MM.1S (cell line): ENCODE data around the gene PSME3IP1.

Experiments
- DNase-seq: peaks from one replicate; pipeline ENCODE4 v3.0.0-alpha.2; 2015
- H2AFZ ChIP-seq: fragments of 300-600 bp; sonication (generic); 2 replicates; pipeline ENCODE4 v1.6.0; 2016; ENCODE audit warnings: antibody characterized with exemption, low read length
- H3F3A ChIP-seq: fragments of 300-600 bp; sonication (generic); 2 replicates; pipeline ENCODE4 v1.6.1; 2016; ENCODE audit warnings: mild to moderate bottlenecking, antibody characterized with exemption, low read length, moderate library complexity, mixed read lengths; ENCODE audit not compliant: insufficient read depth
- H3K27ac ChIP-seq: fragments of 300-600 bp; sonication (generic); 2 replicates; pipeline ENCODE4 v1.5.1; 2016; ENCODE audit warnings: mild to moderate bottlenecking, low read length
- H3K27me3 ChIP-seq: fragments of 300-600 bp; sonication (generic); replicated peaks from 2 replicates; pipeline ENCODE4 v1.6.0; 2016; ENCODE audit warnings: low read length; ENCODE audit not compliant: insufficient read depth
- H3K36me3 ChIP-seq: fragments of 300-600 bp; sonication (generic); replicated peaks from 2 replicates; pipeline ENCODE4 v1.6.1; 2016; ENCODE audit warnings: mild to moderate bottlenecking, low read length, mixed read lengths; ENCODE audit not compliant: insufficient read depth
- H3K4me1 ChIP-seq: fragments of 300-600 bp; sonication (generic); 2 replicates; pipeline ENCODE4 v1.6.1; 2016; ENCODE audit warnings: low read length, mixed read lengths
- H3K4me2 ChIP-seq: fragments of 300-600 bp; sonication (generic); 2 replicates; pipeline ENCODE4 v1.6.0; 2016; ENCODE audit warnings: low read depth, low read length
- H3K4me3 ChIP-seq: fragments of 300-600 bp; sonication (generic); 2 replicates; pipeline ENCODE4 v1.5.1; 2016; ENCODE audit warnings: low read length, mixed read lengths
- H3K79me2 ChIP-seq: fragments of 300-600 bp; sonication (generic); 2 replicates; pipeline ENCODE4 v1.6.1; 2016; ENCODE audit warnings: mixed run types, low read length, mixed read lengths
- H3K9ac ChIP-seq: fragments of 300-600 bp; sonication (generic); 2 replicates; pipeline ENCODE4 v1.6.1; 2016; ENCODE audit warnings: low read length, mixed read lengths
- H3K9me2 ChIP-seq: fragments of 300-600 bp; sonication (generic); replicated peaks from 2 replicates; pipeline ENCODE4 v1.6.1; 2016; ENCODE audit warnings: mild to moderate bottlenecking, low read length, mixed read lengths; ENCODE audit not compliant: insufficient read depth
- H3K9me3 ChIP-seq: fragments of 300-600 bp; sonication (generic); replicated peaks from 2 replicates; pipeline ENCODE4 v1.6.1; 2016; ENCODE audit warnings: mild to moderate bottlenecking, low read length, mixed read lengths; ENCODE audit not compliant: insufficient read depth
- H4K20me1 ChIP-seq: fragments of 300-600 bp; sonication (generic); 2 replicates; pipeline ENCODE4 v1.6.1; 2016; ENCODE audit warnings: mild to moderate bottlenecking, low read length, moderate library complexity, mixed read lengths; ENCODE audit not compliant: insufficient read depth
- EZH2 ChIP-seq: fragments of 300-600 bp; sonication (generic); optimal IDR thresholded peaks from 2 replicates; pipeline ENCODE3; 2017; ENCODE audit warnings: low read depth, mild to moderate bottlenecking, antibody characterized with exemption, low read length, mixed read lengths
- EZH2phosphoT487 ChIP-seq: fragments of 300-600 bp; sonication (generic); IDR thresholded peaks from 2 replicates; pipeline ENCODE4 v1.6.1; 2018; ENCODE audit warnings: antibody characterized with exemption, low read length
- TF ChIP-seq, protein P1 (sequence below): fragments of 300-600 bp; sonication (generic); IDR thresholded peaks from 2 replicates; pipeline ENCODE4 v1.5.1; 2016; ENCODE audit warnings: antibody characterized with exemption, low read length, mixed read lengths

The PSME3IP1 gene

DNA sequence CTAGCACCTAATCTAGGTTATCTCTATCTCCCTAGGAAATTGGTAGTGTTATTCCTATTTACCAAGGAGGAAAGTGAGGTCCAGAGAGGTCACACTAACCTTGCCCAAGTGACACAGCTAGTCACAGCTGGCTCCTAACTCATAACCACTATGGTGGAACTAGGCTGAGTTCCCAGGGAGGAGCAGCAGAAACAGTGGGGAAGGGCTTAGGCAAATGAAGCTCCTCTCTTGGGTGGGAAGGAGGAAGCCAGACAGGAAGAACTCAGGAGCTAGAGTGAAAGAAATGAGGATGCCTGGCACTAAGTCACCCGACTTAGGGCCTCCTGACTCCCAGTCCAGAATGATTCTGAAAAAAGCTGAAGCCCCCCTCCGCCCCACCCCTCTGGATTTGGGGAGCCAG, 34.5 kb downstream of the PSME3IP1 start:
- Histone ChIP-seq H3K9me3 (no peaks in the 10 kb centered on the region), H3K36me3 (peaks cover 2% of the 10 kb centered on the region; the same call in 1 of the 2 replicates), H3K27me3 (no peaks in the 10 kb centered on the region), H3K79me2 (no peaks in the 10 kb centered on the region), H2AFZ (no peak overlapping the region), H3F3A (0 out of 2 replicates have a peak, but pooled peaks cover 5% of the 10 kb centered on the region), H3K4me1 (peaks cover 28% of the 10 kb centered on the region), H3K9me2 (no peaks in the 10 kb centered on the region), H3K4me2 (no peak overlapping the region), H3K4me3 (no peak overlapping the region), H4K20me1 (no peaks in the 10 kb centered on the region), H3K27ac (no peak overlapping the region), H3K9ac (no peak overlapping the region)
- no peak for TF ChIP-seq EZH2phosphoT487
- TF ChIP-seq, protein P1, sequence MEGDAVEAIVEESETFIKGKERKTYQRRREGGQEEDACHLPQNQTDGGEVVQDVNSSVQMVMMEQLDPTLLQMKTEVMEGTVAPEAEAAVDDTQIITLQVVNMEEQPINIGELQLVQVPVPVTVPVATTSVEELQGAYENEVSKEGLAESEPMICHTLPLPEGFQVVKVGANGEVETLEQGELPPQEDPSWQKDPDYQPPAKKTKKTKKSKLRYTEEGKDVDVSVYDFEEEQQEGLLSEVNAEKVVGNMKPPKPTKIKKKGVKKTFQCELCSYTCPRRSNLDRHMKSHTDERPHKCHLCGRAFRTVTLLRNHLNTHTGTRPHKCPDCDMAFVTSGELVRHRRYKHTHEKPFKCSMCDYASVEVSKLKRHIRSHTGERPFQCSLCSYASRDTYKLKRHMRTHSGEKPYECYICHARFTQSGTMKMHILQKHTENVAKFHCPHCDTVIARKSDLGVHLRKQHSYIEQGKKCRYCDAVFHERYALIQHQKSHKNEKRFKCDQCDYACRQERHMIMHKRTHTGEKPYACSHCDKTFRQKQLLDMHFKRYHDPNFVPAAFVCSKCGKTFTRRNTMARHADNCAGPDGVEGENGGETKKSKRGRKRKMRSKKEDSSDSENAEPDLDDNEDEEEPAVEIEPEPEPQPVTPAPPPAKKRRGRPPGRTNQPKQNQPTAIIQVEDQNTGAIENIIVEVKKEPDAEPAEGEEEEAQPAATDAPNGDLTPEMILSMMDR = no peak
- no peak for TF ChIP-seq EZH2
- DNase-seq = no peak

DNA sequence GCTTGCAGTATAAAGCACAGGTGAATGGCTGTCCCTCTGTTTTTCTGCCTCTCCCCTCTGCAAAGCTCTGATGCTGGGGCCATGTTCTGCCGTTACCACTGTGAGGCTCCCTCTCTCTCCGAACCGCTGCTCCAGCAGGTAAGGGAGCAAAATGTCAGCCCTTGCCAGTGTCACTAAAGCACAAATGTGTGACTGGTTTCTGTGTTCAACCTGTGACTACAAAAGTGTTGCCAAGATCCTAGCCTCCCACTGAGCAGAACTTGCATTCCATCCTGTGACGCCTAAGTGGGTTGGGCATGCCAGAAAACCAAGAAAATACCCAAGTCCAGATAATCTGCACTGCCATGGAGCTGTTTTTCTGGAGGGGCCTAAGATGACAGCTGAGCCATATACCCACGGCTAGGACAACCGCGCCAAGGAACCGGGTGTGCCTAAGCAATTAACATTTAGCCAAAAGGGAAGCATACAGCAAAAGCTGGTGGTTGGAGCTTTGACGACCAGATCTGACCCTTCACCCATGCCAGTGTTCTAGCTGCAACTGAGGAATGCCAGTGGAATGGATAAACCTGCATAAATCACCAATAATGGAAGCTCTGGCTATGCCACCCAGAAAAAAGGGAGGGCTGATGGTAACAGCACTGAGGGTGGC, 35.0 kb downstream of the PSME3IP1 start:
- Histone ChIP-seq H3K79me2 (no peaks in the 10 kb centered on the region), H3K36me3 (peaks cover 2% of the 10 kb centered on the region; the same call in 1 of the 2 replicates), H4K20me1 (no peaks in the 10 kb centered on the region), H3K27ac (no peak overlapping the region), H2AFZ (no peak overlapping the region), H3K9me3 (no peaks in the 10 kb centered on the region), H3K4me3 (no peak overlapping the region), H3F3A (0 out of 2 replicates have a peak, but pooled peaks cover 5% of the 10 kb centered on the region), H3K9ac (no peak overlapping the region), H3K4me2 (no peak overlapping the region), H3K4me1 (peaks cover 28% of the 10 kb centered on the region), H3K9me2 (no peaks in the 10 kb centered on the region), H3K27me3 (no peaks in the 10 kb centered on the region)
- TF ChIP-seq EZH2phosphoT487 (no peak), EZH2 (no peak)
- TF ChIP-seq, protein P1 = no peak
- no peak for DNase-seq

DNA sequence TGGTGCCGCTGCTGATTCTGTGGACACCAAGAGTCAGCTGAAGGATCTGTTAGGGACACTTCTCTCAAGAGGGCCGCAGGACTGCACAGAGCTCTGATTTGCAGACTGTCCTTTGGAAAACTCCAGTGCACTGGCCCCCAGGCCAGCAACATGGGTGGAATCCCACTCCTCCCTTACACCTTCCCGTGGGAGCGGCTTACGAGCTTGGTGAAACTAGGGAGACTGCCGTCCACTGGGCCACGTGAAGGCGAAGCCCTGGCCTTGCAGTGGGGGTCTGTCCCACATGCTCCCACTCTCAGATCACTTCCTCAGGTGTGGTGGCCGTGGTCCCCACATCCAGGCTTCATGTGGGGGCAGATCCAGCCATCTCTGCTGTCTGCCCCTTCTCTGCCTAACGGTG, 36.4 kb downstream of the PSME3IP1 start:
- TF ChIP-seq, protein P1 = no peak
- TF ChIP-seq EZH2 (no peak), EZH2phosphoT487 (no peak)
- no peaks in the 10 kb centered on the region for H3K79me2 ChIP-seq
- no peak overlapping the region for H3K27ac ChIP-seq
- H4K20me1 ChIP-seq = no peaks in the 10 kb centered on the region
- H3K9me3 ChIP-seq = no peaks in the 10 kb centered on the region
- H3K9me2 ChIP-seq = no peaks in the 10 kb centered on the region
- H3K36me3 ChIP-seq = peaks cover 2% of the 10 kb centered on the region; the same call in 1 of the 2 replicates
- H3K4me3 ChIP-seq = no peak overlapping the region
- no peaks in the 10 kb centered on the region for H3K27me3 ChIP-seq
- H2AFZ ChIP-seq = no peak overlapping the region
- H3K4me2 ChIP-seq = no peak overlapping the region
- H3K4me1 ChIP-seq = peaks cover 28% of the 10 kb centered on the region
- no peak overlapping the region for H3K9ac ChIP-seq
- DNase-seq = no peak
- H3F3A ChIP-seq = 0 out of 2 replicates have a peak, but pooled peaks cover 5% of the 10 kb centered on the region
